Upper lobe of left lung (tissue), 4 donors: ENCODE measurements around the gene DQX1.

Experiments used
- CTCF ChIP-seq, 6 experiments: fragments of 450-650 bp in 4 of 6; fragments of 200-600 bp in 2 of 6; sonication (generic) in 2 of 6; IDR thresholded peaks; one replicate each; pipeline ENCODE4 v1.5.1; 2016 to 2019; ENCODE audit warnings: antibody characterized with exemption in 6 of 6
- EP300 ChIP-seq, 4 donors: sonication (generic); formaldehyde crosslinking; IDR thresholded peaks; one replicate each; pipeline ENCODE4 v1.5.1; 2017; ENCODE audit warnings: antibody characterized with exemption in 4 of 4, control low read depth in 2 of 4
- POLR2AphosphoS5 ChIP-seq, 2 donors: sonication (generic); formaldehyde crosslinking; IDR thresholded peaks; one replicate each; pipeline ENCODE4 v1.5.1; 2017; ENCODE audit warnings: antibody characterized with exemption in 2 of 2

DNA sequence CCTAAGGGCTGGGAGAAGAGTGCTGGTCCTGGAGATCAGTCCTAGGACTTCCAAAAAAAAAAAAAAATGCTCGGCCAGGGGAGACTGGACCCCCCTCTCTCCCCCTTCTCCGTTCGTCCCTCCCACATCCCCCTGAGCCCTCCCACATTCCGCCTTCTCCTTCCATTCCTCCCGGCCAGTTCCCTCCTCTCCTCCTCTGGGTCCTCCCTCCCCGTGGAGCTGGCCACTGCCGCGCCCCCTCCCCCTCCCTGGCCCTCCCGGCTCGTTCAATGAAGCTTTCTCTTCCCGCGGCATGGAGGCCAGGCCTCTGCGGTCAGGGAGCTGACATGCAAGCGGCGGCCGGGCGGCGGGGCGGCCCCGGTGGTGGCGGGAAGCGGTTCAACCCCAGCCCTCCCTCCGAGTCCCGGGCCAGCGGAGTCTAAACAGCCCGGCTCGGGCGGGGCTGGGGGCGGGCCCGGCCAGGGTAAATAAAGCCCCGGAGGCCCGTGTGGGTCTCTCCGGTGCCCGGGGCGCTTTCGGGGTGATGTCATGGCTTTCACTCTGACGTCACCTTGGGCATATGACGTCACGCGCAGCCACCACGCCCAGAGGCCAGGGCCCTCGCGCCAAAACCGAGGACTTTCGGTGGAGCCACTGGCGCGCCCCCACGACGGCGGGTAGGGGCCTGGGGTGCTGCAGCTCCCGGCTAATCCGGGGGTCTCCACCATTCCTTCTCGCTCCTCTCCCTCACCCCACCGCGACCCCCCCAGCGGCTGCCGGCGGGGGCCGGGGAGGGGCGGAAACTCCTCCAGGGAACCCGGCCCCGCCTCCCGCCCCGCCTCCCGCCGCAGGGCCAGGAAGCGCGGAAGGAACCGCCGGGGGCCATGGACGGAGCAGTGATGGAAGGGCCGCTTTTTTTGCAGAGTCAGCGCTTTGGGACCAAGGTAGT, 28.1 kb upstream of the DQX1 start, which contains the start of the genes DOK1 and LOXL3:
- peak in 1 of 6 experiments; percentile 25 for TF ChIP-seq CTCF (IDR thresholded peaks at IDR 0.05)
- peak in 1 of 2 donors; percentile 51 for TF ChIP-seq POLR2AphosphoS5 (IDR thresholded peaks at IDR 0.05)
- no peak for TF ChIP-seq EP300 (IDR thresholded peaks at IDR 0.05)
